Measurements from ENCODE around the gene AMZ1.

Gene AMZ1

DNA sequence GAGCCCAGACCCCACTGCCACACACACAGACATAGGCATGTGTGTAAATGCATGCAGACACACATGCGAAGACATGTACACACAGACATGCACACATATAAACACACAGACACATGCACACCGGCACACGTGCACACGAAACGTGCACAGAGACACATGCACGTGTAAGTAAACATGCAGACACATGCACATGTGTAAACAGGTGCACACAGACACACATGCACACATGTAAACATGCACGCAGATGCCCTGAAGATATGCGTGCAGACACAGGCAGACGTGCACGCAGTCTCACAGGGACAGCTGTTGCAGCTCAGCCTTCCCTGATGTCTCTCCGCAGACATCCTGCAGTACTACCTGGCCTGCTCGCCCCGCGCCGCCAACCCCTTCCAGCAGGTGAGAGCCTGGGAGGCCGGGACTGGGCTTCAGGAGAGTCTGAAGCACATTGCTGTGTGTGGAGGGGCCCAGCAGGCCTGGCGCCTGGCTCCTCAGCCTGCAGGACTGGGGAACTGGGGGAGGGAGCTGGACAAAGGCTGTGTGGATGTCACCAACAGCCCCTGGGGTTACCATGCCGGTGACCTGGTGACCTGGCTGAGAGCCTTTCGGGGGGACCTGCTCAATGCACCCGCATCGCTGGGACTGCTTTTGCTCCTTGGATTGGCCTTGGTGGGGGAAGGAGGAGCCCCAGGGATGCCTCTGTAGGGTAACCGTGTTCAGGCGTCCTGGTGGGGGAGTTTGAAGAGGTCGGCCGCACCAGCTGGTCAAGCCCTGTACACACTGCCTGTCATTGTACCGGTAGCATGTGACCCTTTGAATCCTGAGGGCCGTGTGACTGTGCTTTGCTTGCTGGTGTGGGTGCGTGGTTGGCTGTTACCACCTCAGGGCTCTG is 35.9 kb upstream of the AMZ1 start:
- no peak for DNase-seq

DNA sequence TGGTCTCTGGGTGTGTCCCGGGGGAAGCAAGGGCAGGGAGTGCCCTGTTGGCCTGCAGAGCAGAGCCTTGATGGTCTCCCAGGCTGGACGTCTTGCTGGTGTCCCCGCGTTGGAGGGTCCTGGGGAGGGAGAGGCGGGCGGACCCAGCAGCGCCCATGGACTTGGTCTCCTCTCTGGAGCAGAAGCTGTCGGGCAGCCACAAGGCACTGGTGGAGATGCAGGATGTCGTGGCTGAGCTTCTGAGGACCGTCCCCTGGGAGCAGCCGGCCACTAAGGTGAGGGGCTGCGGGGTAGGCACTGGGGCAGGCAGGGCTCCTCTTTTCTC is 35.3 kb upstream of the AMZ1 start:
- no peak for DNase-seq

DNA sequence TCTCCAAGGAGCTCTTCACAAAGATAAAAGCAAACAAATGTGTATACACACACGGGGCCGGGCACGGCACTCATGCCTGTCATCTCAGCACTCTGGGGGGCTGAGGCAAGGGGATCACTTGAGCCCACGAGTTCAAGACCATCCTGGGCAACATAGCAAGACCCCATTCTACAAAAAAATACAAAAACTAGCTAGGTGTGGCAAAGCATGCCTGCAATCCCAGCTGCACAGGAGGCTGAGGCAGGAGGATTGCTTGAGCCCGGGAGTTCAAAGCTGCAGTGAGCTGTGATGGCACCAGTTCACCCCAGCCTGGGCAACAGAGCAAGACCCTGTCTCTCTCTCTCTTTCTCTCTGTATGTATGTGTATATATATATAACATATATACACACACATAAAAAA is 33.9 kb upstream of the AMZ1 start:
- DNase-seq, result no peak

DNA sequence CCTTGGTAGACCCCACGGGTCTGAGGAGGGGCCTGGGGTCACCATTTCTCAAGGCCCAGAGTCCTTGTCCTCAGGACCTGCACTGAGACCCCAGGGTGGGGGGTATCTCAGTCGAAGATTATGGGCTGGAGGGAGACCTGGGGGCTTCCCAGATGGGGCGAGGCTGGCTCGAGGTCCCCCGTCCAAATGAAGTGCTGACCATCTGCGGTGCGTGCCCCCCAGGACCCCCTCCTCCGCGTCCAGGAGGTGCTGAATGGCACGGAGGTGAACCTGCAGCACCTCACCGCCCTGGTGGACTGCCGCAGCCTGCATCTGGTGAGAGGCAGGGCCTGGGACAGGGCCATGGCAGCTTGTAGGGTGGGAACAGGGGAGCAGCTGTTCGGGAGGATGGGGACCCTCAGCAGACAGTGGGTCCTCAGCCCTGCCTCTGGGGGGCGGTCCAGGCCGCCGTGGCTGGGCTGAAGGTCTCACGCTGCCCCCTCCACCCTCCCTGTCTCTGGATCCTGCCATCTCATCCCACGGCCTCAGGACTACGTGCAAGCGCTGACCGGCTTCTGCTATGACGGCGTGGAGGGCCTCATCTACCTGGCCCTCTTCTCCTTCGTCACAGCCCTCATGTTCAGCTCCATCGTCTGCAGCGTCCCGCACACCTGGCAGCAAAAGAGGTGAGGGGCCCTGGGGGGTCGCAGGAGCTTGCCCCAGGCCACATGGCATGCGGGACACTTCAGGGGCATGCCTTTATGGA is 32.0 kb upstream of the AMZ1 start:
- no peak for DNase-seq

DNA sequence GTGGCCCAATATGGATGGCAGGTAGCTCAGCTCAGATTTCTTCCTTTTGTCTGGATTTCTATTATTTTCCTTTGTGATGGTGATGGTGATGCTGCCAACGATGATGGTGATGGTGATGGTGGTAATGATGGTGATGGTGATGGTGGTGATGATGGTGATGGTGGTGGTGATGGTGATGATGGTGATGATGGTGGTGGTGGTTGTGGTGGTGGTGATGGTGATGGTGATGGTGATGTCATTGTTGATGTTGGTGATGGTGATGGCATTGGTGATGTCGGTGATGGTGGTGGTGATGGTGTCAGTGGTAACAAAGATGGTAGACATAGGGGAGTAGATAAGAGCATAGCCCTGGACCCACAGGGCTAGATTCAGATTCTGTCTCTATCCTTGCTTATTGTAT is 30.8 kb upstream of the AMZ1 start:
- no peak for DNase-seq

DNA sequence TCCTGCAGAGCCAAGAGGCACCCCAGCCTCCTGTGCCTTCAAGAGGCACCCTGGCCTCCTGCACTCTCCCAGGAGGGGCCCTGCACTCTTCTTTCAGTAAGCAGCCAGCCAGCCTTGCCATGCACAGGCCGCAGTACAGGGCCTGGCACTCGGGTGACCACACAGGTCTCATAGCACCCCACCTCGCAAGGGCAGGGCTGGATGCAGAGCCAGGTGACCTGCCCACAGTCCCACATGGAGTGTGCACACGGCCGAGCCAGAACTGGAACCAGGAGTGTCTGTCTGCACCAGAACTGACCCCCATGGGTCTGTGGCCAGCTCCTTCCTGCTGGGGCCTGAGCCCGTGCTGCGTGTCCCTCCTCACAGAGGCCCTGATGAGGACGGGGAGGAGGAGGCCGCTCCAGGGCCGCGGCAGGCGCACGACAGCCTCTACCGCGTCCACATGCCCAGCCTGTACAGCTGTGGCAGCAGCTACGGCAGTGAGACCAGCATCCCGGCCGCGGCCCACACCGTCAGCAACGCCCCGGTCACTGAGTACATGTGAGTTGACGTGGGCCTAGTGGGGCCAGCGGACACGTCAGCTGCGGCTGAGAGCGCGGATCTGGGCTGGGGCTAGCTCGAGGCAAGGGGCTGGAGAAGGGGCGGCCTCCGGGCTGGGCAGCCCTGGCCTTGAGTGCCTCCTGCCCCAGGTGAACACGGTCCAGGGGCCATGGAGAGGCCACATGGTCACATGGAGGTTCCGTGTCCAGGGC is 29.9 kb upstream of the AMZ1 start:
- no peak for DNase-seq

DNA sequence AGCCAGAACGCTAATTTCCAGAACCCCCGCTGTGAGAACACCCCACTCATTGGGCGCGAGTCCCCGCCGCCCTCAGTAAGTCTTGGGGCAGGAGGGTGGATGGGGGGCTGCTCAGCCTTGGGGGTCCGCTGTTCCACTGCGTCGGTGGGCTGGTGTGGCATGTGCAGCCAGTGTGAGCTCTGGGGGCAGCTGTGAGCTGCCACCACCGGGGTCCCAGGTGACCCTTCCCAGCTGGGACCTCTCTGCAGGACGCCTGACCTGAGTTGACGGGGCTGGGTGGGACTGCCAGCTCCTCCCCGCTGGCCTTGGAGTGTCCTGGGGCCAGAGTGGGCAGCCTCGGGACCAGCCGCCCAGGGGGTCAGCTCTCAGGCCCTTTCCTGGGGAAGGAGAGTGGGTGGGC is 29.1 kb upstream of the AMZ1 start:
- no peak for DNase-seq

DNA sequence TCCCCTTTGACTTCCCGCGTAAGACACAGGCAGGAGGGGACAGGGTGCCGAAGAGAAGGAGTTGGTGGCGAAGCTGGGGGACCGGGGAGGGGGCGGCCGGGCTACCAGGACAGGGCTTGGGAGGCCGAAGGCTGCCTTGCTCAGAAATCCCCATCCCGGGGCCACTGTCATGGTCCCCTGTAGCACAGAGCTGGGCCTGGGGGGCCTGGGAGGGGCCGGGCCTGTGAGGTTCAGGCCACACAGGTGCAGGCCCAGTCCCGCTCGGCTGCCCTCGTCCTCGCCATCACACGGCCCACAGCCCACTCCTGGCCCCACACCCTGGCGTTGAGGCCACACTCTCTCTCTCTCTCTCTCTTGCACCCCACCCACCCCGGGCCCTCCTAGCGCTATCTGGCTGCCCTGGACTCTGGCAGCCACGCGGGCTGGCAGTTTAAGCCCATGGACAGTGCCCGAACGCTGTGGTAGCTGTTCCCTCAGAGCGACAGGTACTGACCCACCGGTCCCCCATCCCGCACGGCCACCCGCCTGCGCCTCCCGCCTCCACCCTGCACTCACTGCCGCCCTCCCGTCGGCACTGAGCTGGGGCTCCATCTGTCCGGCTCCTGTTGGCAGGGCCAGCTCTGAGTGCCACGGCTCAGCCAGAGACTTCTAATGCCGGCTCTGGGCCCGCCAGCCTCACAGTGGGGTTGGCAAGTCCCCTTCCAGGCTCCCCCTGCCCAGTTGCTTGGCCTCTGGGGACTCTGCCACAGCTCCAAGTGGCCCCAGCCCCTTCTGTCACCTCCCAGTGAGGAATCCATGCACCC is 28.2 kb upstream of the AMZ1 start:
- DNase-seq, result no peak

DNA sequence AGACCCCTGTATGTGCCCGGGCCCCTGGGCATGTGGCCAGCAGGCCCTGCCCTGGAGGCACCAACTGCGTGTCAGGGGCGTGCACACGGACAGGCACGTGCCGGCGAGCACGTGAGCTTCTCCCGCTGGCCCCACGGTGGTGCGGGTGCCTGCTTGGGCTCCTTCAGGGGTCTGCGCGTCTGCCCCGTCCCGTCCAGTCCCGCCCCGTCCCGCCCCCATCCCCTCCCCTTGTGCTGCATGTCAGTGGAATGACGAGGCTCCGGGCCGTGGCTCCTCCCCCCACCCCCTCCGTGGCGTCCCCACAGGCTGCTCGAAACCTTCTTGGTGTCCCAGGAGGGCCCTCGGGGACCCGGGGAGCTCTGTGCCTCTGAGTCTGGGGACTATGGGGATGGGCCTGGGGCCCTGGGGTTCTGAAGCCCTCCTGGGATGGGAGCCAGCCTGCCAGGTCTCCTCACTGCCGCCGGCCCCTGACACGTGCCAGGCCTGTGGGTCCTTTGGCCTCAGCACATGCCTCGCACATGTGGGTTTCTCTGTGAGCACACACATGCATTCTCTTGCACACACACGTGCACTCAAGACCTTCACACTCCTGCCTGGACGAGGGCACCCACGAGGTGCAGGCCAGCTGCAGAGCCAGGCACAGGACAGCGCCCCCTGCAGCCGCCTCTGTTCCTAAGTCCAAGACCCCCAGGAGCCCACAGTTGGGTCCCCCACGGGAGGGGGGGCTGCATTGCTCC is 27.5 kb upstream of the AMZ1 start:
- DNase-seq, result no peak

DNA sequence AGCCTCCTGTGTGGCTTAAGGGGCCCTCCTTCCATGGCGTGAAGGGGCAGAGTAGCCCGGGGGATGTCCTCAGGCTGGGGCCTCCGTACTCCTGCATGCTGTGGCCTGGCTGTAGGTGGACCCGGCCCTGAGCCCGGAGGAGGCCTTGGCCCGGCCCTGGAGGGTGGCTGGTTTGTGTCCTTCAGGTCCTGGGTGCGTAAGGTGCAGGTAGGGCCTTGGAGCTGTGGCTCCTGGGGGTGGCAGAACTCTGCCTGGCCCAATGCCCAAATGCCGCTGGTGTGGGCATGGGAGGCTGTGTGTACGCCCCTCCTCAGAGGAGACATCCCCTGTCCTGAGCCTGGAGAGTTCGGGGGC is 26.9 kb upstream of the AMZ1 start:
- DNase-seq, result no peak

DNA sequence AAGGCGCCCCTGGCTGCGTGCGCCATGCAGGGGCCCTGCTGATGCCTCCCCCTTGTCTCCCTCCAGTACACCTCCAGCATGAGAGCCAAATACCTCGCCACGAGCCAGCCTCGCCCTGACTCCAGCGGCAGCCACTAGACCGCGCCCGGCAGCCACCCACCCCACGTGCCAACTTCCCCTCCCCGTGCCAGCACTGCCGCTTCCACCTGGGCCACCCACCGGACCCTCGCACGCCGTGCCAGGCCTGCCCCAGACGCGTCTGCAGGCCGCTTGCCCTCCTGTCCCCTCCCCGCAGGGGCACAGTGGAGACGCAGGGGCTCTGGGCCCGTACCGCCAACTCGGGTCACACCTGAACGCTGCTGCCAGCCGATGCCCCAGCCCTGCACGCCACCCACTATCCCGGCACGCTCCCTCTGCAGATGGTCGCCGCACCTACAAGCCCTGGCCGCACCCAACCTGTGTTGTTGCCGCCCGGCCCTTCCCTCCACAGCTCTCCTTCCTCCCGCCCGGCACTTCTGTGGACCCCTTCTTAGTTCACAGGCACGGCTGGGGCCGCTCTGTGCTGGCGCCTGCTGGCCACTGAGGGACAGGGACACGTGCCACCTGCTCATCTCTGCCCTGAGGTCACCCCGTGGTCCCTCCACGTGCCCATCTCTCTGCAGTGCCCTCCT is 26.3 kb upstream of the AMZ1 start:
- no peak for DNase-seq

DNA sequence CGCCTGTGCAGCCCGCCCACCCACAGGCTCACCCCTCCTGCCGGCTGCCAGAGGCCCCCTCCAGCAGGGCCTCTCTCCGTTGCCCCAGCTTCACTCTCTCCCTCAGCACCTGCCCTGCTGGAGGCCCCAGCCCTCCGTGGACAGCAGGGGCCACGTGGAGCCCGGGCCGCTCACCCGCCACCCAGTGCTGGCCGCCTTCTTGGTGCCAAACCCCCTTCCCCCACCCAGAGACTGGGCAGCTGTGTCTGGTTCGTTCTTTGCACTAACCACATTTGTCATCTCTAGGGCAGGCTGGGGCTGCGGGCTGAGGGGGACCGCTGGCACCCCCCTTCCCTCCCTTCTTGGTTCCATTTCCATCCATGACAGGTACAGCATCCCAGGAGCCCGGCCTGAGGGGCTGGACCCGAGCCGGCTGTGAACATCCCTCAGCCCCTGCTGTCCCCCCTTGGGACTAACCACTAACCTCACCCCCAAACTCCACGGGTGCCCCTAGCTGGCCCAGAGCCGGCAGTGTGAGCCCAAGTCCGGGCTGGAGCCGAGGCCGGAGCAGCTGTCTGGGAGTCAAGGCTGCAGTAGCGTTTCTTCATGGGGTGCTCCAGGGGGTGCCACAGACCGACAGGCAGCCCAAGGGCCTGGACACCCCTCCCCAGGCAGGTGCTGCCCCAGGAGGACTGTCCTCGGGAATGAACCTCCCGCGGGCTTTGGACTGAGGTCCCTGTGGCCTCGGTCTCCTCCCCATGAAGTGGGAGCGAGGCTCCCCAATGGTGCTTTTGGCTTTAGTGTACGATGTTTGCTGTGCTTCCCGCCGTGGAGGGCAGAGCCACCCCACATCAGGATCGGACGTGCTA is 25.5 kb upstream of the AMZ1 start:
- no peak for DNase-seq

DNA sequence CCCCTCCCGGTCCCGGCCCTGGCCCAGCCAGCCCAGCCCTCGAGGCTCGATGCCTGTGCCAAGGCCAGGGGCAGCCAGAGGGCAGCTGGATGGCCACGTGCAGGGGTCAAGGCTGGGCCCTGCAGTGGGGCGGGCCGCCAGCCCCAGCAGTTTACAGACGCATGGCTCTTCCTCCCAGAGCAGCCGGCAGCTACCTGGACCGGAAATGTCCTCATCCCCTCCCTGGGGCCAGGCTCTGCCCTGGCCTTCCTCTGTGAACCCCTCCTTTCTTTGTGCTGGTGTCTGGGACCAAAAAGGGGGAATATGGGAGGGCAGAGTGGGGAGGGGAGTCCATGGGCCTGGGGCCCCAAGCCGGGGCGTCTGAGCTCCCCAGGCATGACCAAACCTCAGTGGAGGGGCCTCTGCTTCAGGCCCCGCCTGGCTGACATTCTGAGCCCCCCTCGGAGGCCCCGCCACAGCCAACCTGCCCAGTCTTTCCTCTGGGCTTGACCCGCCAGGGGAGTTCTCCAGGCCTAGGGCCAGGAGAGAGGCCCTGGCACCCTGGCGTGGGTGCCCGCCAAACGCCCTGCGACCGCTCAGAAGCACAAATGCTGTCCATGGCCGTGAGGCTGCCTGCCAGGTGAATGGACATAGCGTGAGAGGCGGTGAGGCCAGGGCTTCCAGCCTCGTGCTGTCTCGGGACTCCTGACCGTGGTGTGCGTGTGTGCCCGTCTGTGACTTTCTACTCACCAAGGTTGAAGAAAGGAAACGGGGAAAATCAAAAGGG is 24.7 kb upstream of the AMZ1 start:
- DNase-seq, result no peak

DNA sequence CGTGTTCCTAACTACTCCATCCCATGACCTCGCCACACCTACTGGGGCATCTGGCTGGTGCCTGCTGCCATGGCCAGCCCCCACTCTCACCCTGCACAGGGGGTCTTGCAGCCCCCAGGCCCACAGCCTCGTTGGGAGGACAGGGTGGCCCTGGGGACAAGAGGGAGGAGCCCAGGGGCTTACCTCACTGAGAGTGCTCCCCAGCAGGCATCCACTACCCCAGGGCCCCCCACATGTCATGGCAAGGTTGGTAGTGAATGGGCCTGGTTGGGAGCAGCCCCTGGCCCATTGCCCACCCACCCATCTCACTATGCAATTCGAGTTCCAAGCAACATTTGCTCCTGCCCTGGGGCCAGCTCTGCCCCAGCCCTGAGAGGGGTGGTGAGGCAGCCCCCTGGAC is 24.0 kb upstream of the AMZ1 start:
- no peak for DNase-seq

DNA sequence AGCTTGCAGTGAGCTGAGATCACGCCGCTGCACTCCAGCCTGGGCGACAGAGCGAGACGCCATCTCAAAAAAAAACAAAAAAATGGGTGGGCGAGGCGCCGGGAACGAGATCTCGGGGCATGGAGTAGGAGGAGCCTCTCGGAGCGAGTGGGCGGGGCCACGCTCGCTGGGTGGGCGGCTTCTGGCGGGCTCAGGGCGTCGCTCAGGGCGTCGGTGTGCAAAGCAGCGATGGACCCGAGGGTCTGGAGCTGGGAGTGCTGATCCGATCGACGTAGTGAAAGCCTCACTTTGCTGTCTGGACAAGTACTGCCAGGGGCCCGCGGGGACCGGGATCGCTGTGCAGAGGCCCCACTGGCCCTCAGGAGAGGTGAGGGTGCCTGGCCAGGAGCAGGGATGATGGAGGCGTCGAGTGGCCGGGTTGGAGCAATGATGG is 22.6 kb upstream of the AMZ1 start:
- DNase-seq, result no peak

DNA sequence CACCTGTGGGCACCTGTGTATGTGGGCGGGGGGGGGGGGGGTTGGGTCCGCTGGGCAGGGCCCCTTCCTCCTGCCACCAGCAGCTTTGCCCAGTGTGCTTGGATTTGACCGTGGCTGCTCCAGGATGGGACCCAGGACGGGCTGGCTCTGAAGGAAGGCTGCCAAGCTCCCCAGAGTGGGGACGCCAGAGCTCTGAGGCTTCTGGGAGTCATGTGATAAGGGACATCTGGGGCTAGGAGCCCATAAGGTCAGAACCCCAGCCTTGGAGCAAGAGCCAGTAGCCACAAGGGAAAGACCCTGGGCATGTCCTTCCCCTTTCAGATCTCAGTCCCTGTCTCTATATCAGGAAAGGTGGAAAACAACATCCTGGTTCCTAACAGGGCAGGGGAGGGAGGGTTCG is 21.8 kb upstream of the AMZ1 start:
- no peak for DNase-seq

DNA sequence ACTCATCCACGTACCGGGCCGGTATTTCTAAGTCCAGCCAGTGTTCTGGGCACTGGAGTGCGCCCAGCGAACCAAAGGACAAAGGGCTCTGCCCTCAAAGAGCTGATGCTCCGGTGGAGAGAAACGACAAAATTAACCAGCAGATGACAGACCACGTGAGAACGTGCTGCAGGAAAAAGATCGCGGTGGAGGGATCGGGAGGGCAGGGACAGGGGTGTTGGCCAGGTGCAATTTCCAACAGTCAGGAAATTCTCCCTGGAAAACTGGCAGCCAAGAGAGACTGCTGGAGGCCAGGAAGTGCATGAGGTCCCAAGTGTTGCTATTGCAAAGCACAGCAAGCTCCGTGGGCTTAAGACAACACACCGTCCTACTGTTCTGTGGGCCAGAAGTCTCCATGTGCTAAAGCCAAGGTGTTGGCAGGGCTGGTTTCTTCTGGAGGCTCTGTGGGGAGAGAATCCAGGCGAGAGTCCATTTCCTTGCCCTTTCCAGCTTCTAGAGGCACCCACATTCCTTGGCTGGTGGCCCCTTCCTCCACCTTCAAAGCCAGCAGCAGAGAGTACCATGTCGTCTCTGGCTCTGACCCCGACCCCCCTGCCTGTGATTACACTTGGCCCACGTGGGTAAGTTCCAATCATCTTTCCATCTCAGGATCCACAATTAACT is 21.3 kb upstream of the AMZ1 start:
- no peak for DNase-seq

DNA sequence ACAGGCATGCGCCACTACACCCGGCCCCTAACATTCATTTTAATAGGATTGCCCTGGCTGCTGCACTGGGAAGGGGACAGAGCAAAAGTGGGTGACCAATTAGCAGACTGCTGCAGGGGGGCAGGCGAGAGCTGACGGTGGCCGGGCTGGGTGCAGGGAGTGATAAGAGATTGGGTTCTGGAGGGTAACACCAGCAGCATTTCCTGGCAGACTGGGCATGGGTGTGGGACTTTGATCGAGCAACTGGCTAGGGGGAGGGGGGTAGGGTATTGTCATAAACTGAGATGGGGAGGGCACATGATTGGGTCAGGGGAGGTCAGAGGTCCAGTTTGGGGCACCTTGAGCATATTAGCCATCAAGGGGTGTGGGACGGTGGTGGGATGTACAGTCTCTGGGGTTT is 20.2 kb upstream of the AMZ1 start:
- DNase-seq, result no peak

DNA sequence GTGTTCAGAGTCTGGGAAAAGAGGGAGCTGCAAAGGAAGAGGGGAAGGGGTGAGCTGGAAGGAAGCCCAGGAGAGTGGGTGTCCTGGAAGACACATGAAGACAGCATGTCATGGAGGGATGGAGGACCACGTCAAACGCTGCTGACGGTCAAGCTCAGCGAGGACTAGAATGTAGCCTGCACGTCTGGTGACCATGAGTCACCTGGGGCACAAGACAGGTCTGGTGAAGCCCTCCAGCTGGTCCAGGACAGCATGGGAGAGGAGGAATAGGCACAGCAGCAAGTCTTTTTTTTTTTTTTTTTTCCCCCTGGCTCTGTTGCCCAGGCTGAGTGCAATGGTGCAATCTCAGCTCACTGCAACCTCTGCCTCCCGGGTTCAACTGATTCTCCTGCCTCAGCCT is 19.6 kb upstream of the AMZ1 start:
- DNase-seq, result no peak

Data from activated CD4-positive, alpha-beta T cell treated with anti-CD3 and anti-CD28 coated beads, Interleukin-2, amount 50 U/mL, for 16 hours (primary cell).